BJ (cell line): ENCODE results near the gene MUS81. TPM values are rescaled to one million over a fixed set of nuclear protein-coding genes. Genes with fewer than 3 reads are reported as not detected.
A peak's percentile ranks its signal among the peaks of the same experiment; 100 is the strongest.
"Not testable (repeated sequence)": the region's sequence is repeated elsewhere in the genome, so short reads cannot be mapped to it uniquely, and the experiment has no call there.

Experiments used
- CTCF ChIA-PET: fragments of 350-600 bp; formaldehyde crosslinking; extraction: SDS; loops from one replicate; lab custom pipeline; 2021; ENCODE audit warnings: antibody characterized with exemption, inconsistent platforms; lab: Yijun Ruan, JAX
- POLR2A ChIA-PET: fragments of 300-600 bp; sonication (Branson Sonifier 250); formaldehyde crosslinking; extraction: SDS; loops from one replicate; lab custom pipeline; 2021; ENCODE audit warnings: antibody characterized with exemption; lab: Charles Lee
- DNase-seq: peaks from one replicate; pipeline ENCODE4 v3.0.0-alpha.2; 2011; ENCODE audit warnings: low read depth
- H3K27me3 ChIP-seq: 2 replicates; pipeline ENCODE4 v1.6.0; 2011; ENCODE audit warnings: low read length; ENCODE audit not compliant: control insufficient read depth, insufficient read depth
- H3K36me3 ChIP-seq: 2 replicates; pipeline ENCODE4 v1.5.1; 2011; ENCODE audit warnings: low read length; ENCODE audit not compliant: control insufficient read depth, insufficient read depth
- H3K4me3 ChIP-seq: 2 replicates; pipeline ENCODE4 v1.5.1; 2011; ENCODE audit warnings: low read depth, mild to moderate bottlenecking, control low read depth, low read length
- CTCF ChIP-seq: IDR thresholded peaks from 2 replicates; pipeline ENCODE4 v1.5.1; 2011; ENCODE audit warnings: low read depth, mild to moderate bottlenecking, control low read depth, inconsistent platforms, low read length, moderate library complexity; ENCODE audit not compliant: insufficient read depth
- polyA plus RNA-seq: library from polyadenylated mRNA; depleted of rRNA; stranded (reverse); fragments of >200 nt; gene quantifications from 2 replicates; pipeline ENCODE4 v1.2.3, GENCODE V29; 2011

MUS81 gene
- polyA plus RNA-seq, 1 experiment: 63.8 TPM

GRCh38 chr11:65888163-65888814, 28.1 kb downstream of the MUS81 start, which contains the start of gene FIBP:
Gene FIBP, minus strand, starts transcription at chr11:65888471. Its CDS starts 53 bp downstream, at chr11:65888418.
- ChIA-PET CTCF (interaction anchor here (0.6 to 11.7 kb wide), 30 partner anchors 8 to 394 kb away, joined by 3 to 130 read pairs (median 6); partner anchors contain the start of genes C11orf68, CFL1, CTSW and FOSL1), POLR2A (interaction anchor here (0.6 to 1.0 kb wide), 15 partner anchors 10 to 238 kb away, joined by 3 to 19 read pairs (median 8); partner anchors contain the start of gene EFEMP2)
- H3K36me3 ChIP-seq: peaks cover 26% of the 10 kb centered on the region

GRCh38 chr11:65890324-65891218, 30.3 kb downstream of the MUS81 start, which contains the start of gene CCDC85B:
Gene CCDC85B, plus strand, starts transcription at chr11:65890673. Its CDS starts 111 bp downstream, at chr11:65890784.
- Histone ChIP-seq H3K4me3 (peak within 1 kb of the TSS; percentile 75), H3K36me3 (peaks cover 10% of the 10 kb centered on the region), H3K27me3 (no peaks in the 10 kb centered on the region)
- POLR2A ChIA-PET: interaction anchor here (0.5 to 2.5 kb wide), 15 partner anchors 8 to 238 kb away, joined by 3 to 19 read pairs (median 5); partner anchors contain the start of genes CFL1, FOSL1 and RELA
- DNase-seq: peak; percentile 84
- no peak for TF ChIP-seq CTCF
- CTCF ChIA-PET: interaction anchor here (0.6 to 11.7 kb wide), 15 partner anchors 8 to 179 kb away, joined by 3 to 130 read pairs (median 17); partner anchors contain the start of genes AP5B1, C11orf68, CFL1 and FOSL1

More at GRCh38 chr11:65888163-65888814, 28.1 kb downstream of the MUS81 start, which contains the start of gene FIBP:
- H3K4me3 ChIP-seq: peak within 1 kb of the TSS; percentile 78
- peak; percentile 84 for DNase-seq
- H3K27me3 ChIP-seq: no peaks in the 10 kb centered on the region
- peak; percentile 92 for TF ChIP-seq CTCF

- no peaks in the 10 kb centered on the region for H3K27me3 ChIP-seq
Observed at GRCh38 chr11:65891219-65892136, 31.2 kb downstream of the MUS81 start.

GRCh38 chr11:65892137-65892540, 31.9 kb downstream of the MUS81 start:
- CTCF ChIA-PET: interaction anchor here (1.3 to 11.7 kb wide), 5 partner anchors 13 to 98 kb away, joined by 4 to 130 read pairs (median 57); partner anchors contain the start of genes C11orf68, CFL1 and MUS81
- DNase-seq, H3K27me3 ChIP-seq, POLR2A ChIA-PET, H3K36me3 ChIP-seq: not testable (repeated sequence)
- H3K4me3 ChIP-seq: peak overlapping the region; percentile 75

More at GRCh38 chr11:65891219-65892136, 31.2 kb downstream of the MUS81 start:
- DNase-seq: no peak
- peak; percentile 38 for TF ChIP-seq CTCF
- CTCF ChIA-PET: interaction anchor here (0.7 to 11.7 kb wide), 11 partner anchors 7 to 179 kb away, joined by 4 to 130 read pairs (median 44); partner anchors contain the start of genes C11orf68, CFL1, FOSL1 and KAT5
- Histone ChIP-seq H3K36me3 (peaks cover 9% of the 10 kb centered on the region), H3K4me3 (peak overlapping the region; percentile 75)
- POLR2A ChIA-PET: interaction anchor here (0.6 to 2.5 kb wide), 4 partner anchors 7 to 32 kb away, joined by 3 to 19 read pairs (median 3); partner anchors contain the start of gene FOSL1
